GM21360 (cell line): Measurements from ENCODE around the gene PKD1L1.
"Not testable (repeated sequence)": the region's sequence is repeated elsewhere in the genome, so short reads cannot be mapped to it uniquely, and the experiment has no call there.

Experiments
- ATAC-seq: cut with Tn5 transposase; IDR thresholded peaks from one replicate; pipeline ENCODE4 v1.9.1; 2021; ENCODE audit warnings: mild to moderate bottlenecking, moderate library complexity; ENCODE audit not compliant: unreplicated experiment

PKD1L1 gene, protein sequence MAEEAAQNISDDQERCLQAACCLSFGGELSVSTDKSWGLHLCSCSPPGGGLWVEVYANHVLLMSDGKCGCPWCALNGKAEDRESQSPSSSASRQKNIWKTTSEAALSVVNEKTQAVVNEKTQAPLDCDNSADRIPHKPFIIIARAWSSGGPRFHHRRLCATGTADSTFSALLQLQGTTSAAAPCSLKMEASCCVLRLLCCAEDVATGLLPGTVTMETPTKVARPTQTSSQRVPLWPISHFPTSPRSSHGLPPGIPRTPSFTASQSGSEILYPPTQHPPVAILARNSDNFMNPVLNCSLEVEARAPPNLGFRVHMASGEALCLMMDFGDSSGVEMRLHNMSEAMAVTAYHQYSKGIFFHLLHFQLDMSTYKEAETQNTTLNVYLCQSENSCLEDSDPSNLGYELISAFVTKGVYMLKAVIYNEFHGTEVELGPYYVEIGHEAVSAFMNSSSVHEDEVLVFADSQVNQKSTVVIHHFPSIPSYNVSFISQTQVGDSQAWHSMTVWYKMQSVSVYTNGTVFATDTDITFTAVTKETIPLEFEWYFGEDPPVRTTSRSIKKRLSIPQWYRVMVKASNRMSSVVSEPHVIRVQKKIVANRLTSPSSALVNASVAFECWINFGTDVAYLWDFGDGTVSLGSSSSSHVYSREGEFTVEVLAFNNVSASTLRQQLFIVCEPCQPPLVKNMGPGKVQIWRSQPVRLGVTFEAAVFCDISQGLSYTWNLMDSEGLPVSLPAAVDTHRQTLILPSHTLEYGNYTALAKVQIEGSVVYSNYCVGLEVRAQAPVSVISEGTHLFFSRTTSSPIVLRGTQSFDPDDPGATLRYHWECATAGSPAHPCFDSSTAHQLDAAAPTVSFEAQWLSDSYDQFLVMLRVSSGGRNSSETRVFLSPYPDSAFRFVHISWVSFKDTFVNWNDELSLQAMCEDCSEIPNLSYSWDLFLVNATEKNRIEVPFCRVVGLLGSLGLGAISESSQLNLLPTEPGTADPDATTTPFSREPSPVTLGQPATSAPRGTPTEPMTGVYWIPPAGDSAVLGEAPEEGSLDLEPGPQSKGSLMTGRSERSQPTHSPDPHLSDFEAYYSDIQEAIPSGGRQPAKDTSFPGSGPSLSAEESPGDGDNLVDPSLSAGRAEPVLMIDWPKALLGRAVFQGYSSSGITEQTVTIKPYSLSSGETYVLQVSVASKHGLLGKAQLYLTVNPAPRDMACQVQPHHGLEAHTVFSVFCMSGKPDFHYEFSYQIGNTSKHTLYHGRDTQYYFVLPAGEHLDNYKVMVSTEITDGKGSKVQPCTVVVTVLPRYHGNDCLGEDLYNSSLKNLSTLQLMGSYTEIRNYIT (N-terminal part only)

DNA sequence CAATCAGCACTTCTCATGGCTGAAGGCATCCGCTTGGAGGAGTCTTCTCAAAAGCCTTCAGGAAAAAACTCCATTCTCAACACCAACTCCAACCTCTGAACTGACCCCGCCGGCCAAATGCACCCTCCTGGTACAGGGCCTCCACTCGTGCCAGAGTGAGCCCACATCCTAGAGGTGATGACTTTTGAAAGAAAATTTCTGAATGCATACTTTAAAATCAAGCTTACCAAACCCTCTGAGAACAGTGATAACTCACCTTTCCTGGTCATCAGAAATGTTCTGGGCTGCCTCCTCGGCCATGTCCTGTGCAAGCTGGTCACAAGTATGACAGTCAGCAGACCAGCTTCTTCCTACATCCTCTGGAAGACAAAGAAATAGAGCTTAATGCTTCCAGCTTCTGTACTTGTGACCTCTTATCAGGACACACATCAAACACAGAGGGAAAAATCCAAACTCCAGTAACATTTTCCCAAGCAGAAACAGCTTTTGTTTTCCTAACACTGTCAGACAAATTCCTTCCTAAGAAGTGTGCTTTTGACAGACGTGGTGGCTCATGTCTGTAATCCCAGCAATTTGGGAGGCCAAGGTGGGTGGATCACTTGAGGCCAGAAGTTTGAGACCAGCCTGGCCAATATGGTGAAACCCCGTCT, at the start of gene PKD1L1:
PKD1L1 (minus strand) TSS at position 326 of the 650 bp plus-strand sequence; CDS start at position 300, 26 bp downstream.
- ATAC-seq, result no peak

- no peak for ATAC-seq
Measured at GRCh38 chr7:47992446-47992845, 44.2 kb upstream of the PKD1L1 start.

GRCh38 chr7:47991741-47992311, 43.6 kb upstream of the PKD1L1 start:
- ATAC-seq, result peak; percentile 99

DNA sequence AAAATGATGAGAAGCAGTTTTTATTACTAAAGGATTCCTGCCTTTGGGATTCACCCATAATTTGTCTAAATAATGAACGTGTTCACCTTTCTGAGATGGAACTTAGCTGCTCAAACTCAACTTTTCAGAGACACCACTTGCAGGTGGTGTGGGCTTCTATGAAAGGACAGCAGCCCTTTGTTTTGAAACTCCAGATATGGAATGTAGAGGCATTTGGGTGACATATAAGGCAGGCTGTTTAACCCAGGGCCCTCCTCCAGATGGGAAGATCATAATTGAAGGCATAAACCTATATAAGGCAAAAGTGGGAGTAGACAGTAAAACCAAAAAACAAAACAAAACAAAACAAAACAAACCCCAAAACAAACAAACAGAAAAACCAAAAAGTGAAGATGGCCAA, 43.0 kb upstream of the PKD1L1 start:
- peak; percentile 3 for ATAC-seq

DNA sequence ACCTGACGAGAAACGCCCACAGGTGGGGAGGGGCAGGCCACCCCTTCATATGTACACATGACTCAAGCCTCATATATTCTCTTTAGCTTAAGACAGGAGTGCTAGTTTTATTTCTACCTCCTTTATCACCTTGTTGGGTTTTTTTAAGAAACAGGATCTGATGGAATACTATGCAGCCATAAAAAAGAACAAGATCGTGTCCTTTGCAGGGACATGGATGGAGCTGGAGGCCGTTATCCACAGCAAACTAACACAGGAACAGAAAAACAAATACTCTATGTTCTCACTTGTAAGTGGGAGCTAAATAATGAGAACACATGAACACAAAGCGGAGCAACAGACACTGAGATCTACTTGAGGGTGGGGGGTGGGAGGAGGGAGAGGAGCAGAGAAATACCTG, 42.3 kb upstream of the PKD1L1 start:
- ATAC-seq, result no peak

DNA sequence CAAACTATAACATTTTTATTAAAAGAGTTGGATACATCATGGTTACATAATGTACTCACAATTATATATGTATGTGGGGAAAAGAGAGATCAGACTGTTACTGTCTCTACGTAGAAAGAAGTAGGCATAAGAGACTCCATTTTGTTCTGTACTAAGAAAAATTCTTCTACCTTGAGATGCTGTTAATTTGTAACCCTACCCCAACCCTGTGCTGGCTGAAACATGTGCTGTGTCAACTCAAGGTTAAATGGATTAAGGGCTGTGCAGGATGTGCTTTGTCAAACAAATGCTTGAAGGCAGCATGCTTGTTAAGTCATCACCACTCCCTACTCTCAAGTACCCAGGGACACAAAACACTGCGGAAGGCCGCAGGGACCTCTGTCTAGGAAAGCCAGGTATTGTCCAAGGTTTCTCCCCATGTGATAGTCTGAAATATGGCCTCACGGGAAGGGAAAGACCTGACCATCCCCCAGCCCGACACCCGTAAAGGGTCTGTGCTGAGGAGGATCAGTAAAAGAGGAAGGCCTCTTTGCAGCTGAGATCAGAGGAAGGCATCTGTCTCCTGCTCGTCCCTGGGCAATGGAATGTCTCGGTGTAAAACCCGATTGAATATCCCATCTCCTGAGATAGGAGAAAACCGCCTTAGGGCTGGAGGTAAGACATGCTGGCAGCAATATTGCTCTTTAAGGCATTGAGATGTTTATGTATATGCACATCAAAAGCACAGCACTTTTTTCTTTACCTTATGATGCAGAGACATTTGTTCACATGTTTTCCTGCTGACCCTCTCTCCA, 41.5 kb upstream of the PKD1L1 start:
- ATAC-seq, result not testable (repeated sequence)

GRCh38 chr7:47988496-47989386, 40.5 kb upstream of the PKD1L1 start:
- no peak for ATAC-seq

DNA sequence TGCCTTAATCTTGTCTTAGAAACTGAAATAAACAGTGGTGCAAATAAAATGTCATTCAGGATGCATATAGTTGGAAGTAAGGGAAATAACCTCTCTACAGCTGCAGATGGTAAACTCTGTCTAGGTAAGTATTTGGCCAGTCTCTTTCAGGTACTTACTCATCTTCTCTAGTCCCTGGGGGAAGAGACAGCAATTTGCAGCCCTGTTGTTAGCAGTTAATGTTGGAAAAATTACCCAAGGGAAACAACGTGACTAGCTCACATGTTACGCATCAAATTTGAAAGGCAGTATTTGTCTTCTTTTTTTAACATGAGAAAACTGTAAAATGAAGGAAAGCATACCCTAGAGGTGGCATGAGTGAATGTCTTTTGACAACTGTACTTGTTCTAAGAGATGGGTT, 34.3 kb upstream of the PKD1L1 start:
- no peak for ATAC-seq

- ATAC-seq, result not testable (repeated sequence)
Measured at GRCh38 chr7:47980648-47981047, 32.4 kb upstream of the PKD1L1 start.

- no peak for ATAC-seq
Measured at GRCh38 chr7:47979832-47980181, 31.5 kb upstream of the PKD1L1 start.

DNA sequence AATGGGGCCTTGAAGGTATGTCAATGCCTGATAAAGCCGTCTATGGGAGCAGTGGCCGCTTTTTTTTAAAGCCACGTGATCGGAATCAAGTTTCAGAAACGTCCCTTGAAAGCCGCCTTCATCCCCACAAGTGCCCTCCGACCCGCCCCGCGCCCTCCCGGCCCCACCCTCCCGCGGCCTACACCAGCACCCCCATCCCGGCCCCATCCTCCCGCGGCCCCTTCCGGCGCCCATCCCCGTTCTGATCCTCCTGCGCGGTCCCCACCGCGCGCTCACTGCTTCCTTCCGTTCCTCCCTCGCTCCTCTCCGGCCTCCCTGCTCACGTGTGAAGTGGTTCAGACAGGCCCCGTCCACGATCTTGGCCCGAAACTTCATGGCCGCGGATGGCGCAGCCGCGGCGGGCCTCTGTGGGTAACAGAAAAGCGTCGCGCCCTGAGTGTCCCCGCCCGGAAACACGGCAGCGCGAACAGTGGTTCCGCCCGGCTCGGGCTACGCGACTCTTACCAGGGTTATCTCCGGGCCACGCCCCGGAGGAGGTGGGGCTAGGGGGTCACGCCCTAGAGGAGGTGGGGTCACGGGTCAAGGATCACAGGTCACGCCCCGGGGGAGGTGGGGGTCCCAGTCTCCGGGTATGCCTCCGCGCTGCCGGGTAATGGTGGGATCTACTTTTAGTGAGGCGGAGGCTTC, 31.0 kb upstream of the PKD1L1 start, which contains the start of gene HUS1:
HUS1 (minus strand) TSS at position 471 of the 687 bp plus-strand sequence; CDS start at position 375, 96 bp downstream.
- peak; percentile 99 for ATAC-seq

GRCh38 chr7:47978790-47979144, 30.5 kb upstream of the PKD1L1 start:
- ATAC-seq, result no peak

DNA sequence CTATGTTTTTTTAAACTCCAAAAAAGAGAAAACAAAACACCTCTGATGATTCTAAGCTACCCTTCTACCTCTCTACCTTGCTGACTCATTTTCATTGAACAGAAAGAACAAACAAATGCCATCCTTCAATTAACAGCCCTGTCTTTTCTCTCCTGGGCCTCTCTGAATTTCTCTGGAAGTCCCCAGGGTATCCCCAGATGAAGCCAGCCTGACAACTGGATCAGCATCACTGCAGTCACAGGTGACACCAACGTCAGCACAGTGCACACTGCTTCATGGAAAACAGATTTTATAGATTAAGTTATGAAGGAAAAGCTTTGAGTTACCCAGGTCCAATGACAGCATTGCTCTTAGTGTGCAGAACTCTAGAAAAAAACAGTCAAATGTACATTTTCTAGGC, 25.5 kb upstream of the PKD1L1 start:
- no peak for ATAC-seq

DNA sequence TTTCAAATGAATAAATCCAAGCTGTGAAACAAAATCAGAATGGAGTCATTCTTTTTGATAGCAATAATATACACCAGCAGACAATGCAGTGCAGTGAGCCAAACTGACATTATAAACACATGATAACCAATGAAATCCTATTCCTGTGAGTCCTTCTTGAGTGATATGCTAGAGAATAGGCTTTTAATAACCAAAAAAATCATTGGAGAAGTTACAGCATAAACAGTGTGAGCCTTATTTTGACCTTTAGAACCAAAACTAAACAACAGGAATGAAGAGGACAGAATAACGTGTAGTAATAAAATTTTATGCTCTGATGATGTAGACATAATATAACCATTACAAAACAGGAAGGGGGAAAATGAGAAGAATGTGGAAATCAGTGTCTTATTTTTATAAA, 22.5 kb upstream of the PKD1L1 start:
- no peak for ATAC-seq

DNA sequence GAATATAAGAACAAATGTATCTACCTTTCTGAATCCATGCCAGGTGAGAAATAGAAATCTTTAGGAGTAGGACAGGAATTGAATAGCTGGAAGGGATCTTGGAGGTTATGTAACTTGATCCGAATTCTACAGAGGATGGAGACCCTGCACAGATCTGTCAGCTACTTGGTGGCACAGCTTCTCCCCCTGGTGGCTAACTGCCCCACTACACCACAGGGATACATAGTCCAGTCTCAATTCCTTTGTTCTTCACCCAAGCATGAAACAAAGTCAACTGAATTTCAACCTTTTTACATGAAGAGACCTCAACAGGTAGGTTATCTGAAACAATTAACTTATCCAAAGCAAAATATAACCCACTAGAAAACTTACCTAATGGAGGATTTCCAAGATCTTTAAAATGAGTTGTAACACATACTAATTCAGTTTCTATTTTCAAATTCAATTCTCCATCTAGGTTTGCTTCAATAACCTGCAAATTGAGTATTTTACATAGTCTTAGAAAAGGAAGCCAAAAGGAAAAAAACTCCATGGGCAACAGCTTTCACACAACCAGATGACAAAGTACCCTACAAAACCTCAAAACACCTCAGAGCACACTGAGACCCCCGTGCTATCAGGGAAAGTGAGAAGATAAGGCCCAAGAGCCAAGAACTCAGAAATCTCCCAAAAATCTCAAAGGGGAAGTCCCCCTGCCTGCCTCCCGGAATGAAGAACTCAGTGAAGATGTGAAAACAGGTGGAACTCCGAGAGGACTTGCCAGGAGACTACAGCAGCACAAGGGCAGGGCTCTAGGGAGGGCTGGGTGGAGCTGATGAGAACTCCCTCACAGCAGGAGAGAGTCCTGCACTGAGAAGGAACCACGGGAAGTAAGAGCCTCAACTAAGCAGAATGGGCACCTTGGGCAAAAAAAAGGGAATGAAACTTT, 20.8 kb upstream of the PKD1L1 start:
- peak; percentile 87 for ATAC-seq

GRCh38 chr7:47967708-47968107, 19.4 kb upstream of the PKD1L1 start:
- ATAC-seq, result no peak

DNA sequence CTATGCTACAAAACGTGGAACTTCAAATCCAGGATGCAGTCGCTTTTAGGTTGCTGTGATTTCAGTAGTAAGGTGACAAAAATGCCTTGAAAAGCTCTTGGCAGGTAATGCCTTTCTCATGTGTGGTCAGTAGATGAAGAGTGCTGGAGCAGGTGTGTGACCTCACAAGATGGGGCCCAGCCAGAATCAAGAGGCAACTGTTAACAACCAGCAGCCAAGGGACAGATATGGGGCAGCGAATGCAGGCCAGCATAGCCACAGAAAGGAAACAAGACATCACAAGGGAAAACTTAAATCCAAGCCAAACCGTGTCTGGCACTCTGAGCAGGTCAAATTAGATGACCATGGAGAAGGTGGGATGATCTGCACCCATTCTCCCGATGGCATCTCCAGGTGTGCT, 18.9 kb upstream of the PKD1L1 start:
- ATAC-seq, result no peak
